ENCODE results near the gene IST1.
"Not testable (repeated sequence)": the region's sequence is repeated elsewhere in the genome, so short reads cannot be mapped to it uniquely, and the experiment has no call there.

Gene IST1

DNA sequence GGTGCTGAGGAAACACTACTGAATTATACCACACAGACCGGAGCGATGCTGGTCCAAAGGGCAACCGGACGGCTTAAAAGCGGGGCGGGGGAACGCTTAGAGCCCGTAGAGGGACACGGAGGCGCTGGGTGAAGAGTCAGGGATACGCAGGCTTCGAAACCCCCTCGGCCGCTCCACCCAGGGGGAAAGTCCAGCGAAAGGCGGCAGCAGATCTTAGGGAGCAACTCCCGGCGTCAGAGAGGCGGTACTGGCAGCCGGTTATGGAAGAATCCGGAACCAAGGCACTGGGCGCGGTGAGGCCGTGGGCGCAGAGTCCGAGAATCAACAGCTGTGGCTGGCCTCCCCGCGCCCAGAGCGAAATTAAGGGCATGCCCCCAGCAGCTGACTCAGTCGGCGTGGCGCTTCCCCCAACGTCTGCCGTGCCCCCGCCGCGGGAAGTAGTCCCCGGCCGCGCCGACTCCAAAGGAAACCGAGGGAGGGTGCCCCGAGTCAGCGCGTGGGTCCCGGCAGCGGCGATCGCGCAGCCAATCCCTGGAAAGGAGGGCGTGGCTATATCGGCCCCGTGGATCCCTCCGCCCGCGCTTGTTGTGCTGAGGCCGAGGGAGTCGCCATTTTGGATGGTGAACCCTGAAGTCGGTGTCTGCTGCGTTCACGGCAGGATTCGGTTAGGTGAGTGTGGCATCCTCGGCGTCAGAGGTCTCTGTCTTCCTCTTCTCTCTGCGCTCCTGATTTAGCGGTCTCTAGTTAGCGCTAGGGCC lies at the start of gene IST1:
TSS of gene IST1 (plus strand) at position 611 of the 758 bp plus-strand sequence. CDS start 20,110 bp downstream, outside the sequence.
- peak; percentile 96 for DNase-seq (ENCODE audit: low read depth)

DNA sequence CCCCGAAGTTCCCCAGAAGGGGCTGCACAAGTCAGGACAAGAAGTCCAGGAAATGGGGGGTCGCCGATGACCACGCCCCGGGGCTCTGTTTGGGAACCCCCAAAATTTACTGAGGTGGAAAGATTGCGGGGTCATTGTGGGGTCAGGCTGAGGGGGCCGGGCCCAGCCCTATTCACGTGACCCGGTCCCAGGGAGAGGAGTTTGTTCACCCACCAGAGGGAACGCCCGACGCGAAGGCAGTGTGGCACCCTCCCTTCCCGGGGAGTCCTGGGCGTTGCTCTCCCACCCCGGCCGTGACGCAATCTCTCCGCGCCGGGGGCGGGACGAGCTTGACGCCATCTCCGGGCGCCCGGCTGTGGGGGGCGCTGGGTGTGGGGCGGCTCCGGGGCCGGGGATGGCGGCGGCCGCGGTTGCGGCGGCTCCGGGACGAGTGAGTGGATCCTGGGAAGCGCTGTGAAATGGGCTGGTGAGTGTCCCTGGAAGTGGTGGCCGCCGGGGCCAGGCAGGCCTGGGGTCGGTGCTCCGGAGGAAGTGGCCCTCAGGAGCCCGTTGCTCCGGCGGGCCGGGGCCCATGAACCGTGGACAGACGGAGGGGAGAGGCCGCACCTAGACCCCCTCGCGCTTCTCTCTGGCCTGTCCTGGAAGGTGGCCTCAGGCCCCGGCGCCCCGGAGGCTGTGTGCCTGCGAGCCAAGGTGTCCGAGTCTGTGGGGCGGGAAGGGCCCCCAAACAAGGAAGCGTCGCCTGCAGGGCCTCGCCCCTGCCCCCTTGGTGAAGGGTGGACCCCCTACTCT lies 49.5 kb upstream of the IST1 start, which contains the start of gene ATXN1L:
TSS of gene ATXN1L (plus strand) at position 338 of the 792 bp plus-strand sequence. CDS start 3,765 bp downstream, outside the sequence.
- DNase-seq (ENCODE audit: low read depth): peak; percentile 85

DNA sequence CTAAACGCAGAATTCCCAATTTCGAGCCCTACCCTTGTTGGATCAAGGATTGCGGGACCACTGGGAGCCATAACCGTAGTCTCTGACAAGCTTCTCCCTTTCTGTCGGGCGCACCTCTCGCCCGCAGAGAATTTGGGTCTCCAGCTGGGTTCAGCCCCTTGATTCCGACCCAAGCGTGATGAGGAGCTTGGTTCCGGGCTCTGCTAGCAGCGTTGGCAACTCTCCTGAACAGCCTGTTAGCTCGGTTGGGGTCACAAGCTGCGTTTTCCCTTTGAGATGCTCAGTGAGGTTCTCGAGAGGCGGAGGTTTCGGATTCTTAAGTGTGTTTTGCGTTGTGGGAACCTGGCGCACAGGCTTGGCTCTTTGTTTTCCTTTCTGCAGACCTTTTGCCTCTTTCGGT lies 48.9 kb upstream of the IST1 start:
- DNase-seq (ENCODE audit: low read depth): no peak

DNA sequence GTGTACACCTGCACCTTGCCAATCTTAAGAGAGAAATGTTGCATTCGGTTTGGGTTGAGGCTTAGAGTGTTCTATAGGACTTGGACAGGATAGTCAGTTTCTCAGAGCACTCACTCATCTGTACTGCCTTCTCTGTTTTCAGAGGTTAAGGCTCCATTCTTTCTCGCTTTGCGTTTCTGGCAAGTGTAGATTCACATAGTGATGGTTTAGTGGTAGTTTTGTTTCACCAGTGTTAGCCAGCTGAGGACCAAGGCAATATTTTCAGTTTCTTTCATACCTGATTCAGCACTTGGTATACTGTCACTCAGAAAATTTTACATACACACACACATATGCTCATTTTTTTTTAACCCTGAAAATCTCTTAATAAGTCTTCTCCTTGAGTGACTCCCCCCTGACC lies 48.2 kb upstream of the IST1 start:
- DNase-seq (ENCODE audit: low read depth): no peak

GRCh38 chr16:71848622-71849021 lies 46.7 kb upstream of the IST1 start:
- DNase-seq (ENCODE audit: low read depth): no peak

GRCh38 chr16:71851746-71852145 lies 43.6 kb upstream of the IST1 start:
- no peak for DNase-seq (ENCODE audit: low read depth)

GRCh38 chr16:71852158-71852557 lies 43.2 kb upstream of the IST1 start:
- DNase-seq (ENCODE audit: low read depth): no peak

DNA sequence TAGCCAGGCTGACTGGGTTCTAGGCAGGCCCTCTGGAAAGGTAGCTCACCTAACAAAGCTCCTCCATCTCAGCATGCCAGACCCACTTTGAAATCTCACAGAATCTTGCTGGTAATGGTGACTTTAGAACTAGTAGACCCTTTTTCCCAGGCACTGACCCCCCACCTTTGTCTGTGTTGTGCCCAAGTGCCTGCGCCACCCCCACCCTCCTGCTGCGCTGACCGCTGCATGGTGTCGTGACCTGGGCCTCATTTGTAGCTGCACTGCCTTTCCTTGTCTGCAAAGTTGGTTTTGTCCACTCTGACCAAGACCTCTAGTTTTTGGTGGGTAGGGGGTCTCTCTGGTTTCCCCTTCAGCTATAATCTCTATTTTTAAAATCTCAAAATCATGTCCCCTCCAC lies 42.8 kb upstream of the IST1 start:
- no peak for DNase-seq (ENCODE audit: low read depth)

DNA sequence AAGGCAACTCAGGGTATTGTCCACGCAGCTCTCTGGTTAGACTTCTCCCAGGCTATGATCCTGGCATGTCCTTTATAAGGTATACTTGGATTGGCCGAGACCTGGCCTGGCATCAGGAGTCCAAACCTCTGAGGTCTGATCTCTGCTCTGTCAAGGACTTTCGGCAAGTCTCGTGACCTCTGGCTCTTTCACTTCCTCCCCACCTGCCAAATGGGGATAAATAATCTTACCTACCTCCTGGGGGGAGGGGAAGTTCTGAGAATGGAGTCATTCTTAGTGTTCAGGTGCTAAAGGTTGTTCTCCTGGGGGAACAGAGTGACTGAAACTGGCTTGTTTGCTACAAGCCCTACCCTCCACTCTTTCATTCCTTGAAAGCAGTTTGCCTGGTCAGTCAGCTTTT lies 41.9 kb upstream of the IST1 start:
- no peak for DNase-seq (ENCODE audit: low read depth)

DNA sequence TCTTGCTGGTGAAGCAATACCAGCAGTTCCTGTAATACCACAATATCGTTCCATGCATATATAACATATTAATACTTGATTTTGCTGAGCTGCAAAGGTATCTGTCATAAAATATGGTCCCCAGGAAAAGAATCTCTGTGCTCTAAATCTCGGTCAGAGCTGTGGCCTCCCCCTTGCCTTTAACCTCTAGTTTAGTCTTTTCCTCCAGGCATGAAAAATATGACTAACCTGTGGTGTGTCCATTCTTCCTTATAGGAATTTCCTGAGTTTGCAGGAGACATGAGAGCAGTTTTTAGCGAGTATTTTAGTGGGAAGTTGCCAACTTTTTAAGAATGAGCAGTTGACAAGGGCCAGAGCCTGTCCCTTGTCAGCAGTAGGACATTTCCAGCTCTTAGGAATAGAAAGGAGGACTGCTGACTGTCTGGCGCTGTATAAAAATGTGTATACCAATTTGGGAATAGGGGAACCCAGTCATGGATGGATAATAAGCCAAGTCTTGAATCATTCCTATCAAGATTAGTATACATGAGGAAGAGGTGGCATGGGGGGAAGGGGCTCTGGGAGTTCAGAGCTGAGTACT lies 40.9 kb upstream of the IST1 start:
- DNase-seq (ENCODE audit: low read depth): no peak

DNA sequence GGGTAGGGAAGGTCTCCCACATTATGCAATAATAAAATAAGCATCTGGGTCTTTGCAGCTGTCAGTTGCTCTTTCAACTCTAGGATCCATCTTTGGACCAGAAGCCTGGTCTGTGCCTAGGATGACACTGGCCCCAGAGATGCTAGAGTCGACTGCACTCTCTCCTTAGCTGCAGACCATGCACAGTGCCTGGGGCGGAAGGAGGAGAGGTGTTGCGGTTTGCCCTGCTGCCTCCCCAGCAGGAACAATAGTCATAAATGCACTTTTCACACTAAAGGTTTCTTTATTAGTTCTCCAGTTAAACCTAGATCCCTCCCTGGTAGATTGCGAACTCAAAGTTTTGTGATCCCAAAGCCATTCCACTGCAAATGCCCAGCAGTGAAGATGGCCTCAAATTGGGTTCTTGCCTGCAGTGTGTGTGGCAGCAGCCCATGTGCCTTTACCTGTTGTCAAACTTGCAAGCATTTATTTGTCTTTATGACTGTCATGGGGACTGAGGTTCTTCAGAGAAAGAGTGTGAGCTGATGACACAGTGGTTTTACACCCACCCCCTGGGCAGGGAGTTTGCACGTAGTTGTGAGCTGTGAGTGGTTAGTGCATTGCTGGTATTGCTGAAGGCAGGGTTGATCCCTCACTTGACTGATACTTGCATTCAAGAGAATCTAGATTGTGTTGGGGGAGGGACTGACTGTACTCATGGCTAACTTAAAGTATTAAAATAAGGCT lies 39.2 kb upstream of the IST1 start:
- DNase-seq (ENCODE audit: low read depth): no peak

- no peak for DNase-seq (ENCODE audit: low read depth)
These were observed 35.4 kb upstream of the IST1 start for GRCh38 chr16:71859762-71860521.

- DNase-seq (ENCODE audit: low read depth): no peak
These were observed 31.3 kb upstream of the IST1 start for GRCh38 chr16:71863995-71864394.

DNA sequence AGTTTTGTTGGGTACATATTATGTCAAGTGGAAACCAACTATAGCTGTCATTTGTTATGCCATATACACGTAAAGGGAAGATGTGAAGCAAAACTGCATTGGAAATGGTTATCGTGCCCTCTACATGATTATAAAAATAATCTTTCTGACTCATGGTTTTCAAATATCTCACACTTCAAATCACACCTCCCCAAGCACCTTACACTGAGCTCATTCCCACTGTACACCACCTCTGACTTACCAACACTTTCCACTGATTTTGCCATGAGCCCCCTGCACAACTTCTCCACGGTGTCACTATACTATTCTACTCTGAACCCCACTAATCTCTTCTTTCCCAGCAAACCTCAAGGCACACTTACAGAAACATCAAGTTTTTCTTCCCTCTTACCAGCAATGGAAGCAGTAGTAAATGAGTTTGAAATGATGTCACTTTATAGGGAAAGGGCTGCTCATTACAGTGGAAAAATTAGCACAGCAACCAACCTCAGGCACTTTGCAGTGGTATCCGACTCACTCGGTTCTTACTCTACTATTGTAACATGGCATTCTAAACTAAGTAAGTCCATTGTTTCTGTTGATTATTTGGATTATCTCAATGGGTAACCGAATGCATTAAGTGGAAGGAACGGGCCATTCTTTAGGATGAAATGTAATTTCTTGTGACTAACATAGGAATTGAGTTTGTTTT lies 30.0 kb upstream of the IST1 start:
- no peak for DNase-seq (ENCODE audit: low read depth)

GRCh38 chr16:71867175-71867574 lies 28.2 kb upstream of the IST1 start:
- DNase-seq (ENCODE audit: low read depth): not testable (repeated sequence)

- DNase-seq (ENCODE audit: low read depth): no peak
These were observed 27.4 kb upstream of the IST1 start for GRCh38 chr16:71867939-71868338.

GRCh38 chr16:71869089-71869488 lies 26.2 kb upstream of the IST1 start:
- DNase-seq (ENCODE audit: low read depth): no peak

GRCh38 chr16:71870818-71871217 lies 24.5 kb upstream of the IST1 start:
- no peak for DNase-seq (ENCODE audit: low read depth)

DNA sequence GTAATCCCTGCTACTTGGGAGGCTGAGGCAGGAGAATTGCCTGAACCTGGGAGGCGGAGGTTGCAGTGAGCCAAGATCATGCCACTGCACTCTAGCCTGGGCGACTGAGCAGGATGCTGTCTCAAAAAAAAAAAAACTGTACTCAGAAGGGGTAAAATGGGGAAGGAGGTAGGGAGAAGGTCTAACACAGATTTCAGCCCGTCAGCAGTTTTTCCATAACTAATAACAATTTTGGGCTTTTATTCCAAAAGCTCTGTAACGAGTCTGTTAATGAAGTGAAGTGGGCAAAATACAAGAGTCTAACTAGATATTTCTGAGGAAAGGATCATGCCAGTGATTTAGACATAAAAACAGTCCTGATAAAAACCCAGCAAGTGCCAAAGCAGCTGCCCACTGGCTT lies 22.1 kb upstream of the IST1 start:
- DNase-seq (ENCODE audit: low read depth): no peak

DNA sequence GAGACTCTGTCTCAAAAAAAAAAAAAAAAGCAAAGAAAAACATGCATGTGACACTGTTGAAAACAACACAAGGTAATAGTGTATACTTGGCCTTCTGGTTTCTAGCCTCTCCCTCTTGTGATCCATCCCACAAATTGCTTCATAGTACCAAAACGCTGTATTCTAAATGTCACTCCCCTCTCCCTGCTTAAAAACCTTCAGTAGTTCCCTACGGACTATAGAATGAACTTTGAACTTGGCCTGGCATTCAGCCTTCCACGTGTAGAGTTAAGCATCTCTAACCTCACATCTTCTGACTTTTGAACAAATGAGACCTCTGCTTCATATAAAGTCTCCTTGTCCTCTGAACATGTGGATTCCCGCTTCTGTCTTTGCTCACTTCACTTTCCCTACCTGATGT lies 16.4 kb upstream of the IST1 start:
- no peak for DNase-seq (ENCODE audit: low read depth)

- no peak for DNase-seq (ENCODE audit: low read depth)
These were observed 15.2 kb upstream of the IST1 start for GRCh38 chr16:71880176-71880575.
